GM19438 (cell line): ENCODE results near the gene CST11.

Source experiments
- ATAC-seq: cut with Tn5 transposase; IDR thresholded peaks from one replicate; pipeline ENCODE4 v1.9.1; 2021; ENCODE audit warnings: low read depth; ENCODE audit not compliant: unreplicated experiment

Gene CST11

GRCh38 chr20:23420943-23421931 is 31.4 kb downstream of the CST11 start, which contains the start of gene NAPB:
TSS of gene NAPB (minus strand) at chr20:23421488. CDS start at chr20:23421402, 86 bp downstream.
- ATAC-seq: peak; percentile 89

GRCh38 chr20:23419995-23420901 is 32.4 kb downstream of the CST11 start:
- ATAC-seq: no peak

GRCh38 chr20:23419657-23419994 is 33.0 kb downstream of the CST11 start:
- no peak for ATAC-seq

GRCh38 chr20:23417861-23418260 is 34.8 kb downstream of the CST11 start:
- ATAC-seq: no peak

GRCh38 chr20:23415959-23416583 is 36.6 kb downstream of the CST11 start:
- no peak for ATAC-seq

- no peak for ATAC-seq
Observed at GRCh38 chr20:23415555-23415954, 37.1 kb downstream of the CST11 start.

GRCh38 chr20:23414526-23415188 is 38.0 kb downstream of the CST11 start:
- no peak for ATAC-seq

- ATAC-seq: no peak
Observed at GRCh38 chr20:23413862-23414422, 38.7 kb downstream of the CST11 start.

DNA sequence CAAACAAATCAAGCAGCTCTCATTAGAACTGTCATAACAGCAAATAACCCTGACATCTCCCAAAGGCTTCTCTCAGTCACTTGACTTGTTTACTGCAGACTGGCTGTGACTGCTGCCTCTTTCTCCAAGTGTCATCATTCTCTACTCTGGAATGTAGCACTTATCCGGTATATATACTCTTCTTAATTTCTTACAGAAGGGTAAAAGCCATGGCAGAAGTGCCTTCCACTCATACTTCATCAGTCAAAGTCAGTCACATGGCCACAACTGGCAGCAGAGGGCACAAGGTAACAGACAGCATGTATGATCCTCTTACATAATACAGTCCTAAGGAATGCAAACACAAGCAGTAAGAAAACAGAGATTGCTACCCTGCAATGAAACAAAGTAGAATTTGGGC is 40.6 kb downstream of the CST11 start:
- ATAC-seq: no peak

DNA sequence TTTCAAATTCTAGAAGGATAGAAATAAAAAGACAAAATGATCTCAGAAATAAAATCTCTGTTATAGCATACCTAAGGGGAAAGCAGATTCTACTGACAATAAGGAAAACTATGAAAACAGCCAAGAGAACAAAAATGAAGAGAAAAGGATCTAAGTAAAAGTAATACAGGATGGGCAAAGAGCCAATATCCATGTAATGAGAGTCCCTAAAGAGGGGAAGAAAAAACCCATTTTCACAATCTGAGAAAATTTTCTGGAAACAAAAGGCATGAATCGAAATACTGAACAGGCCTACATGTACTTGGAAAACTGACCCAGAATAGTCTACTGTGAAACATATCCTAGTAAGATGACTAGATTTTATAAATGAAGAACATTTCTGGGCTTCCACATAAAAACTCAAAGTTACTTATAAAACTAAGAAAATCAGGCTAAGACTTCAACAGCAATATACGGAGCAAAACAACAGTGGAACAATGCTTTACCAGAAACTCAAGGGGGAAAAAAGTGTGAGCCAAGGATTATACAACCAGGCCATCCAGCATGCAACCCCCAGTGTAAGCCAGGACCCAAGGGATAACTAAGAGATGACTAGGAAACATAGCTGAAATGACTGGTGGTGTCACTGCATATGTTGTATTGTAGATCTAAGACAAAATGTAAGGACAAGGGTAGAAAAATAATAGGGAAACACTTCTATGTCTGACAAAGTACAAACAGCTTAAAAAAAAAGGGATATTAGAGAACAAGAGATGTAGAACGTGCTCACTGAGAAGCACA is 41.6 kb downstream of the CST11 start:
- no peak for ATAC-seq

- ATAC-seq: no peak
Observed at GRCh38 chr20:23409800-23410199, 42.9 kb downstream of the CST11 start.

- ATAC-seq: no peak
Observed at GRCh38 chr20:23408957-23409356, 43.7 kb downstream of the CST11 start.

DNA sequence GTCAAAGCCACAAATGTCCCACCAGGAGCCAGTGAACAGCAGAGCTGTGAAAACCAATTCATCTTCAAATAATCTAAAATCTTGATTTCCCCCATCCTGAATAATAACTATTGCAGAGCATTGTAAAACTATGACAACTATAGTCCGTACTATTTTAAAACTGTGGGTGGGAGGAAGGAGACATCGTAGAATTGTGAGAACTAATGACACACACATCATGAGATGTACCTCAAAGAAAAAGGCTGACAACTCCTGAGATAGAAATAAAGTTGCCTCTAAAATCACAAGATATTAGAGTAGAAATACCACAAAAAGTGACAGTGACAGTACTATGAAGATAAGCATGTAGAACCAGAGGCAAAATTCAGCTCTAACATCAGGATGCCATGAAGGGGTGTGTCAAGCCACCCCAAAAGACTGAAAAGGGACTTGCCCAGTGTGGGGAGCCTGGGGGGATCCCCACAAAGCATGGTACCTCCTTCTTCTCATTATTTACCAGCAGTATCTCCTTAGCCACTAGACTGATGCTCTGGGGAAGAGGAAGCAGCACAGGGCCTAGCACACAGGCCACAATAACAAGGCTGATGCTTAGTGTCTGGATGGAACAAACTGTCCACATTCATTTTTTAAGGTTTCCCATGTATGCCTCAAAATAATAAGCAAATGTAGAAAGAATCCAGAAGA is 44.8 kb downstream of the CST11 start:
- peak; percentile 65 for ATAC-seq

GRCh38 chr20:23406880-23407279 is 45.8 kb downstream of the CST11 start:
- ATAC-seq: no peak

DNA sequence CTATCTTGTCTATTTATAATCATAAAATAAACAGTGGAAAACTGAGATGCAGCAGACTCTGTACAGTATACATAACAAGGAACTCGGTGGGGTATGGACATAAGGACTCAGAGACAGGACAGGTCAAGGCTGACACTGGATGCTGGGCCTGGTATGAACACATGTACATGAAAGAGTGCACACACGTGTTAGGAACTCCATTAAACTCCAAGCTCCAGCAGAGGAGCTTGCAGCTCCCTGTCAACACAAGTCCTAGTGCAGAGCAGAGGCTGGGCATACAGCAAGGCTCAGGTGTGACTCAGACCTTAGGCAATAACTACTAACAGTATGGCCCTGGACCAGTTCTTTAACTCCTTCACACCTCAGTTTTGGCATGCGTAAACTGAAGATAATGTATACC is 48.5 kb downstream of the CST11 start:
- ATAC-seq: no peak

DNA sequence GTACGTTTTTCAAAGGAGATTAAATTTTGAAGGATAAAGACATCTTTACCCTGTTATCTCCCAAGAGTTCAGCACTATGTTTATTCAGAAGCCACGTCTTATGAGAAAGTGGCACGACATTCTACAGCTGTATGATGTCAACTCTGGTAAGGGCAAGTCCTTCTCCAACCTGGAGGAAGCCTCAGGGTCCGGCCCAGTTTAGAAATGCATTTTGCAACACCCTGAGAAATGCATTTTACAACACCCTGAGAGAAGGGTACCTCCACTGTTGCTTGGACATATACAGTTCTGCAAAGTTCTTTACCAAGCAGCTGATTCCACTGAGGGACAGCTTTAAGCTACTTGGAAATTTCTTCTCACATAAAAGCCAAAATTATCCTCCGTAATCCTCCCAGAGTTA is 48.9 kb downstream of the CST11 start:
- no peak for ATAC-seq

DNA sequence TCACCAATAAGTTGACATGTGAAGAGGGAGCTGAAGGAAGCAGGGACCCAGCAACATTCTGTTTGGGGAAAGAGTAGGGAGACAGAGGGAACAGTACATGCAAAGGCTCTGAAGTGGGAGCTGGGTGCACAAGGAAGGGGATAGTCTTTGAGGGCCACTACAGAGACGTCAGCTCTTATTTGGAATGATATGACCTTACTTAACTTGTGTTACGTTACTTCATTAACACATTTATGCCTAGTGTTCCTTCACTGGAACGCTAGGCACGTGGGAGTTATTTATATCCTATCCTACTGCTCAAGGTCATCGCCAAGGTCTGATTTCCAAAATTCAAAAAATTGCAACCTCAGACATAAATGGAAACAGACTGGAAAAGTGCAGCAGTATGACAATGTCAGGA is 51.6 kb downstream of the CST11 start:
- ATAC-seq: no peak
